ENCODE measurements around the gene PHACTR2. TPM values are rescaled to one million over a fixed set of nuclear protein-coding genes. Genes with fewer than 3 reads are reported as not detected.

PHACTR2 gene
- total RNA-seq, 4 donors from 2014 or later: 76.2 to 110 (median 98.2) TPM

GRCh38 chr6:143742955-143743255, 65.1 kb downstream of the PHACTR2 start:
- no peaks in the 10 kb centered on the region for H3K36me3 ChIP-seq
- peak overlapping the region in 1 of 4 donors; percentile 24 for H3K4me3 ChIP-seq
- no peaks in the 10 kb centered on the region for H3K9me3 ChIP-seq
- H3K27me3 ChIP-seq: no peaks in the 10 kb centered on the region
- WGBS, 2 donors: 39% methylated on average over 3 of the region's 3 CpGs
- H3K27ac ChIP-seq: peak overlapping the region in 3 of 4 donors; percentile 30 to 82 (median 78)
- TF ChIP-seq EP300 (IDR thresholded peaks at IDR 0.05) (no peak), POLR2A (IDR thresholded peaks at IDR 0.05) (no peak), CTCF (IDR thresholded peaks at IDR 0.05) (no peak)
- peaks cover 0 to 63% (median 30%) of the 10 kb centered on the region in 4 donors for H3K4me1 ChIP-seq
- no peak for DNase-seq (ENCODE audit: low spot score in 2 of 2)

- Histone ChIP-seq H3K27me3 (no peaks in the 10 kb centered on the region), H3K36me3 (no peaks in the 10 kb centered on the region), H3K9me3 (no peaks in the 10 kb centered on the region), H3K4me1 (peaks cover 0 to 64% (median 29%) of the 10 kb centered on the region in 4 donors), H3K27ac (peak overlapping the region; percentile 30 to 82 (median 64)), H3K4me3 (peak overlapping the region in 2 of 4 donors; percentile 17 to 24)
- DNase-seq (ENCODE audit: low spot score in 2 of 2): no peak
- TF ChIP-seq POLR2A (IDR thresholded peaks at IDR 0.05) (no peak), CTCF (IDR thresholded peaks at IDR 0.05) (no peak)
- 12 to 22% methylated on average over 12 of the region's 12 CpGs for WGBS, 2 donors
Measured at GRCh38 chr6:143743301-143744166, 65.8 kb downstream of the PHACTR2 start.

GRCh38 chr6:143744551-143745165, 66.9 kb downstream of the PHACTR2 start:
- peaks cover 0 to 65% (median 29%) of the 10 kb centered on the region in 4 donors for H3K4me1 ChIP-seq
- 50 to 60% methylated on average over 8 of the region's 8 CpGs for WGBS, 2 donors
- no peak overlapping the region for H3K4me3 ChIP-seq

GRCh38 chr6:143745166-143746133, 67.7 kb downstream of the PHACTR2 start:
- Histone ChIP-seq H3K36me3 (no peaks in the 10 kb centered on the region), H3K27ac (peak overlapping the region in 3 of 4 donors; percentile 31 to 78 (median 35)), H3K9me3 (no peaks in the 10 kb centered on the region), H3K4me3 (peak overlapping the region in 2 of 4 donors; percentile 7 to 15), H3K27me3 (no peaks in the 10 kb centered on the region), H3K4me1 (peaks cover 0 to 65% (median 29%) of the 10 kb centered on the region in 4 donors)
- TF ChIP-seq EP300 (IDR thresholded peaks at IDR 0.05) (no peak), CTCF (IDR thresholded peaks at IDR 0.05) (no peak), POLR2A (IDR thresholded peaks at IDR 0.05) (no peak)
- DNase-seq (ENCODE audit: low spot score in 2 of 2): peak in 1 of 2 donors; percentile 26
- WGBS, 2 donors: 43 to 46% methylated on average over 22 of the region's 22 CpGs

More at GRCh38 chr6:143744551-143745165, 66.9 kb downstream of the PHACTR2 start:
- peak overlapping the region; percentile 30 to 82 (median 64) for H3K27ac ChIP-seq
- DNase-seq (ENCODE audit: low spot score in 2 of 2): no peak
- no peaks in the 10 kb centered on the region for H3K27me3 ChIP-seq
- no peaks in the 10 kb centered on the region for H3K36me3 ChIP-seq
- TF ChIP-seq CTCF (IDR thresholded peaks at IDR 0.05) (no peak), EP300 (IDR thresholded peaks at IDR 0.05) (no peak), POLR2A (IDR thresholded peaks at IDR 0.05) (no peak)
- H3K9me3 ChIP-seq: no peaks in the 10 kb centered on the region

Measured in tibial nerve (tissue), 4 donors.